Nephron progenitor cell (in vitro differentiated cells): ENCODE measurements around the gene LRRN1.

ENCODE experiments used
- DNase-seq: peaks from one replicate; pipeline ENCODE4 v3.0.0; 2021
- H3K27ac Mint-ChIP-seq: 2 replicates; pipeline ENCODE4 v1.8.0; 2021; ENCODE audit warnings: mild to moderate bottlenecking, moderate library complexity, mixed read lengths
- H3K27me3 Mint-ChIP-seq: 2 replicates; pipeline ENCODE4 v1.8.0; 2021; ENCODE audit warnings: mild to moderate bottlenecking, low read depth, mixed read lengths; ENCODE audit not compliant: poor library complexity
- H3K36me3 Mint-ChIP-seq: 2 replicates; pipeline ENCODE4 v1.8.0; 2021; ENCODE audit warnings: low read depth, mixed read lengths
- H3K4me1 Mint-ChIP-seq: 2 replicates; pipeline ENCODE4 v1.8.0; 2021; ENCODE audit warnings: mixed read lengths
- H3K4me3 Mint-ChIP-seq: 2 replicates; pipeline ENCODE4 v1.8.0; 2021; ENCODE audit warnings: mild to moderate bottlenecking, moderate library complexity, mixed read lengths
- H3K9me3 Mint-ChIP-seq: 2 replicates; pipeline ENCODE4 v1.8.0; 2021; ENCODE audit warnings: mild to moderate bottlenecking, moderate library complexity, mixed read lengths
- CTCF ChIP-seq: fragments of 200-600 bp; sonication (generic); IDR thresholded peaks from 2 replicates; pipeline ENCODE4 v1.5.0; 2021; ENCODE audit warnings: antibody characterized with exemption

Gene LRRN1

DNA sequence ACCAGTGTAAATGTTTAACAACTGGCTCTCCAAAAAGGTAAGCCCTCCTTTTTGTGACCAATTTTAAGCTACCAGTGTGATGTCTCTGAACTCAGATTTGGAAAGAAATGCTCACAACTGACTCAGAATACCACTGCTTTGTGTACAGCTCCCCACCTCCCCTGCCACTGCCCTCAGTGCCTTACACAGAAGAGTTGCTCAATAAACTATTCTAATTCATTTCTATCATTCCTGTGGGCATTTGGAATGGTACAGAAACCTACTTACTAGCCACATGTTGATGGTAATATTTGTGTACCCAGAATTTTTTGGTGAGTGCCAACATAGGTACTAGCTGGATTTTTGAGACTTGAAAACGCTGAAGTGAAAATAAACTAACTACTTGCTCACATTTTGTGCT is 16.0 kb downstream of the LRRN1 start:
- no peak for TF ChIP-seq CTCF

DNA sequence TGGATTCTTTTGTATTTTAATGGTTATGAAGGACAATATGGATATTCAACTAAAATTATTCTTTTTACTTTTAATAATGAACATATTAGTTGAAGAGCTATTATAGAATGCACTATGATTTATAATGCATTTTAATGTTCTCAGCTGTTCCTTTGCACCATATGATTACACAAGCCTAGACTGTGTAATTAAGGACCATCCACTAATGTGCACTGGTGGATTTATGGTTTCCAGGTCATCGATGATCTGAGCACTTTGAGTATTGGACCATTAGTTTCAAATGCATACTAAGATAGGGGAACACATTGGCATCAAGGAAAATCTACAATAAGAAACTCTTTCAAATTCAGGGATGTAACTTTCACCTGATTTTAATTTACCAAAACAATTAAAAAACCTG is 16.8 kb downstream of the LRRN1 start:
- no peaks in the 10 kb centered on the region for H3K4me1 Mint-ChIP-seq
- TF ChIP-seq CTCF = no peak
- H3K27ac Mint-ChIP-seq = no peak overlapping the region
- H3K36me3 Mint-ChIP-seq = peaks cover 64% of the 10 kb centered on the region
- no peaks in the 10 kb centered on the region for H3K27me3 Mint-ChIP-seq
- no peak overlapping the region for H3K4me3 Mint-ChIP-seq
- no peaks in the 10 kb centered on the region for H3K9me3 Mint-ChIP-seq
- no peak for DNase-seq

More for the DNA sequence above, 16.0 kb downstream of the LRRN1 start:
- DNase-seq = no peak
- Mint-ChIP-seq H3K4me1 (no peaks in the 10 kb centered on the region), H3K27me3 (no peaks in the 10 kb centered on the region), H3K4me3 (no peak overlapping the region), H3K27ac (no peak overlapping the region), H3K36me3 (peaks cover 66% of the 10 kb centered on the region), H3K9me3 (no peaks in the 10 kb centered on the region)

GRCh38 chr3:3817865-3818264 is 18.6 kb downstream of the LRRN1 start:
- Mint-ChIP-seq H3K9me3 (no peaks in the 10 kb centered on the region), H3K36me3 (peaks cover 61% of the 10 kb centered on the region), H3K27me3 (no peaks in the 10 kb centered on the region), H3K27ac (no peak overlapping the region), H3K4me1 (no peaks in the 10 kb centered on the region), H3K4me3 (no peak overlapping the region)
- TF ChIP-seq CTCF = no peak
- DNase-seq = no peak

DNA sequence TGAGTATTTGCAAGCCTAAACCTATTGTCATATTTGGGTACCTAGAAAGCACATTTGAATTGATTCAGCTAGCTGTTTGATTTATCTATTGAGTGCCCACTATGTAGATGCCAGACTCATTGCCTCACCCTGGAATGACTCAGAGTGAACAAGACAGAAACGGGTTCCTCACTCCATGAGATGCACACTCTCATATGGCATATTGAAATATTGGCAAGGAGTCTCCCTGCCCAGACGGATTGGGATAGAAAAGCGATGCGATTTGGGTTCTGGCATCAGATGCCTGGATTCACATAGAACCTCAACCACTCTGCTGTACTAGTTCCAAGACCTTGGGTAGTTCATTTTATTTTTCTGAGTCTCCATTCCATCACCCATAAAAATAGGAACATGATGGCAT is 22.5 kb downstream of the LRRN1 start:
- no peak for TF ChIP-seq CTCF
- Mint-ChIP-seq H3K4me1 (no peaks in the 10 kb centered on the region), H3K27ac (no peak overlapping the region), H3K36me3 (peaks cover 48% of the 10 kb centered on the region), H3K27me3 (no peaks in the 10 kb centered on the region), H3K9me3 (no peaks in the 10 kb centered on the region), H3K4me3 (no peak overlapping the region)
- no peak for DNase-seq

- no peaks in the 10 kb centered on the region for H3K4me1 Mint-ChIP-seq
Measured at GRCh38 chr3:3825035-3825434, 25.8 kb downstream of the LRRN1 start.

More at GRCh38 chr3:3825035-3825434, 25.8 kb downstream of the LRRN1 start:
- no peak for TF ChIP-seq CTCF
- DNase-seq = no peak
- Mint-ChIP-seq H3K27me3 (no peaks in the 10 kb centered on the region), H3K36me3 (peaks cover 63% of the 10 kb centered on the region), H3K9me3 (peaks cover under 1% of the 10 kb centered on the region), H3K27ac (no peak overlapping the region), H3K4me3 (no peak overlapping the region)
